LNCAP (cell line): ENCODE data around the gene TOMM20.

ENCODE experiments used
- CTCF ChIP-seq: fragments of 450-650 bp; IDR thresholded peaks from 2 replicates; pipeline ENCODE4 v1.5.1; 2017; ENCODE audit warnings: mild to moderate bottlenecking

TOMM20 gene

GRCh38 chr1:235145639-235146038 is 17.0 kb upstream of the TOMM20 start:
- TF ChIP-seq CTCF = no peak

GRCh38 chr1:235142991-235143390 is 14.4 kb upstream of the TOMM20 start:
- TF ChIP-seq CTCF = no peak

GRCh38 chr1:235139315-235139714 is 10.7 kb upstream of the TOMM20 start:
- TF ChIP-seq CTCF = no peak

- no peak for TF ChIP-seq CTCF
Observed at GRCh38 chr1:235138821-235139220, 10.2 kb upstream of the TOMM20 start.

- TF ChIP-seq CTCF = no peak
Observed at GRCh38 chr1:235136111-235136510, 7.5 kb upstream of the TOMM20 start.

- TF ChIP-seq CTCF = no peak
Observed at GRCh38 chr1:235134171-235134570, 5.5 kb upstream of the TOMM20 start.

GRCh38 chr1:235133086-235133485 is 4.4 kb upstream of the TOMM20 start:
- TF ChIP-seq CTCF = no peak

GRCh38 chr1:235131961-235132360 is 3.3 kb upstream of the TOMM20 start:
- TF ChIP-seq CTCF = no peak
